HCT116 (cell line): Measurements from ENCODE around the gene UBE2O. TPM values are rescaled to one million over a fixed set of nuclear protein-coding genes. Genes with fewer than 3 reads are reported as not detected.

ENCODE experiments used
- ATAC-seq: fragments of 200-7000 bp; cut with Tn5 transposase; 2 replicates; pipeline ENCODE4 v1.9.1; 2020; ENCODE audit warnings: mild to moderate bottlenecking, moderate library complexity
- BruUV-seq: library from RNA; stranded (reverse); fragments of 400-500 nt; replicated peaks from 2 replicates; lab custom pipeline; 2021; lab: Mats Ljungman, UMichigan
- CTCF ChIA-PET: fragments of 300-600 bp; sonication (Branson Sonifier 250); formaldehyde crosslinking; loops from one replicate; lab custom pipeline; 2021; ENCODE audit warnings: antibody characterized with exemption; lab: Charles Lee
- POLR2A ChIA-PET: fragments of 300-600, 350-600 bp; sonication (Branson Sonifier 250); formaldehyde crosslinking; loops from one replicate; lab custom pipeline; 2021; ENCODE audit warnings: antibody characterized with exemption; lab: Charles Lee
- RAD21 ChIA-PET, 2 experiments: fragments of 300-600 bp; sonication (Branson Sonifier 250); formaldehyde crosslinking; loops; one replicate each; lab custom pipeline; 2023; ENCODE audit warnings: low total read pairs in 2 of 2; ENCODE audit not compliant: uncharacterized antibody in 2 of 2, unreplicated experiment in 2 of 2, low non-redundant PET in 1 of 2; lab: Charles Lee
- DNase-seq: peaks from one replicate; pipeline ENCODE4 v3.0.0-alpha.2; 2010; ENCODE audit warnings: low read depth, low spot score
- H2AFZ ChIP-seq: fragments of 200-600 bp; shearing (Covaris generic), sonication (generic); 2 replicates; pipeline ENCODE4 v1.6.1; 2017; ENCODE audit warnings: low read depth, mixed run types, mixed read lengths, antibody characterized with exemption, low read length; ENCODE audit not compliant: poor library complexity, severe bottlenecking
- H3K27ac ChIP-seq: 2 replicates; pipeline ENCODE4 v1.5.1; 2012; ENCODE audit warnings: low read depth, low read length
- H3K27me3 ChIP-seq: fragments of 200-600 bp; sonication (generic); 2 replicates; pipeline ENCODE4 v1.6.1; 2016; ENCODE audit warnings: mixed run types, low read length, mixed read lengths; ENCODE audit not compliant: insufficient read depth
- H3K36me3 ChIP-seq, 2 experiments: fragments of 200-500 bp in 1 of 2; fragments of 200-600 bp in 1 of 2; sonication (Bioruptor generic) in 1 of 2; sonication (generic) in 1 of 2; 2 replicates each; pipeline versions ENCODE4 v1.5.1 to v1.6.1; 2014 to 2016; ENCODE audit warnings: low read length in 2 of 2, inconsistent platforms in 1 of 2, mixed read lengths in 1 of 2, mixed run types in 1 of 2; ENCODE audit not compliant: insufficient read depth in 2 of 2, control insufficient read depth in 1 of 2
- H3K4me1 ChIP-seq, 2 experiments: fragments of 200-600 bp in 1 of 2; sonication (generic) in 1 of 2; 2 replicates each; pipeline versions ENCODE4 v1.5.1 to v1.6.1; 2012 to 2017; ENCODE audit warnings: low read length in 2 of 2, inconsistent platforms in 1 of 2, mild to moderate bottlenecking in 1 of 2, mixed read lengths in 1 of 2, mixed run types in 1 of 2, moderate library complexity in 1 of 2; ENCODE audit not compliant: insufficient read depth in 2 of 2, control insufficient read depth in 1 of 2
- H3K4me2 ChIP-seq: fragments of 200-600 bp; sonication (generic); 2 replicates; pipeline ENCODE4 v1.6.1; 2017; ENCODE audit warnings: mixed run types, low read length, mixed read lengths
- H3K4me3 ChIP-seq, 2 experiments: fragments of 200-600 bp in 1 of 2; sonication (generic) in 1 of 2; replicated peaks in 1 of 2; 2 replicates each; pipeline ENCODE4 v1.5.1; 2011 to 2016; ENCODE audit warnings: low read length in 2 of 2, control low read depth in 1 of 2, low read depth in 1 of 2, mild to moderate bottlenecking in 1 of 2, mixed read lengths in 1 of 2, mixed run types in 1 of 2
- H3K79me2 ChIP-seq: fragments of 200-600 bp; sonication (generic); 2 replicates; pipeline ENCODE4 v1.6.1; 2017; ENCODE audit warnings: mild to moderate bottlenecking, mixed run types, low read length, moderate library complexity, mixed read lengths; ENCODE audit not compliant: insufficient read depth
- H3K9ac ChIP-seq: fragments of 200-600 bp; sonication (generic); 2 replicates; pipeline ENCODE4 v1.6.1; 2016; ENCODE audit warnings: low read length, mixed read lengths
- H3K9me2 ChIP-seq: fragments of 200-600 bp; sonication (generic), shearing (Covaris generic); 2 replicates; pipeline ENCODE4 v1.6.1; 2017; ENCODE audit warnings: mixed run types, mild to moderate bottlenecking, moderate library complexity; ENCODE audit not compliant: insufficient read depth
- H3K9me3 ChIP-seq, 2 experiments: fragments of 200-500 bp in 1 of 2; fragments of 200-600 bp in 1 of 2; sonication (Bioruptor generic) in 1 of 2; sonication (generic) in 1 of 2; 2 replicates each; pipeline ENCODE4 v1.6.1; 2014 to 2017; ENCODE audit warnings: low read length in 2 of 2, mixed read lengths in 2 of 2, inconsistent platforms in 1 of 2, low read depth in 1 of 2, mild to moderate bottlenecking in 1 of 2, mixed run types in 1 of 2, moderate library complexity in 1 of 2; ENCODE audit not compliant: control insufficient read depth in 1 of 2, insufficient read depth in 1 of 2
- H4K20me1 ChIP-seq: fragments of 200-600 bp; sonication (generic), shearing (Covaris generic); 2 replicates; pipeline ENCODE4 v1.6.1; 2017; ENCODE audit warnings: mixed run types, mild to moderate bottlenecking, moderate library complexity; ENCODE audit not compliant: insufficient read depth
- CBX3 ChIP-seq: IDR thresholded peaks from 2 replicates; pipeline ENCODE4 v1.6.1; 2012; ENCODE audit warnings: low read depth
- CEBPB ChIP-seq: IDR thresholded peaks from 2 replicates; pipeline ENCODE4 v1.6.1; 2012; ENCODE audit warnings: low read depth
- ELF1 ChIP-seq: IDR thresholded peaks from 2 replicates; pipeline ENCODE4 v1.6.1; 2012; ENCODE audit warnings: low read depth, borderline replicate concordance
- EZH2 ChIP-seq: fragments of 200-600 bp; sonication (generic); IDR thresholded peaks from 2 replicates; pipeline ENCODE4 v1.6.1; 2017; ENCODE audit warnings: antibody characterized with exemption, mixed run types
- FOSL1 ChIP-seq: IDR thresholded peaks from 2 replicates; pipeline ENCODE4 v1.6.1; 2012; ENCODE audit warnings: low read depth
- POLR2AphosphoS5 ChIP-seq: IDR thresholded peaks from 2 replicates; pipeline ENCODE4 v1.6.1; 2011; ENCODE audit warnings: mild to moderate bottlenecking, low read depth, low read length, moderate library complexity
- RAD21 ChIP-seq: IDR thresholded peaks from 2 replicates; pipeline ENCODE4 v1.6.1; 2012; ENCODE audit warnings: low read depth, mild to moderate bottlenecking
- SIN3A ChIP-seq: IDR thresholded peaks from 2 replicates; pipeline ENCODE4 v1.6.1; 2012; ENCODE audit warnings: low read depth
- ZNF274 ChIP-seq: fragments of 200-500 bp; sonication (Bioruptor generic); IDR thresholded peaks from 2 replicates; pipeline ENCODE4 v1.6.1; 2014; ENCODE audit warnings: mild to moderate bottlenecking, low read depth, low read length, inconsistent platforms
- intact Hi-C: fragments of 100-400 bp; cut with micrococcal nuclease; formaldehyde crosslinking; loops from 2 replicates; pipeline ENCODE4 v1.10.0; 2022
- total RNA-seq: library from RNA; stranded (reverse); gene quantifications from one replicate; pipeline ENCODE4 v1.2.1, GENCODE V29; 2021; ENCODE audit not compliant: unreplicated experiment
- TF ChIP-seq, protein P1 (sequence below): IDR thresholded peaks from 2 replicates; pipeline ENCODE4 v1.6.1; 2011; ENCODE audit warnings: mild to moderate bottlenecking, low read length, moderate library complexity; ENCODE audit not compliant: insufficient replicate concordance; ENCODE audit errors: extremely low read depth
- TF ChIP-seq, protein P2 (sequence below): IDR thresholded peaks from 2 replicates; pipeline ENCODE4 v1.6.1; 2012
- TF ChIP-seq, protein P3 (sequence below): IDR thresholded peaks from 2 replicates; pipeline ENCODE4 v1.6.1; 2012; ENCODE audit warnings: low read depth
- TF ChIP-seq, protein P4 (sequence below), 3 experiments: fragments of 200-600 bp in 1 of 3; sonication (generic) in 1 of 3; IDR thresholded peaks in 2 of 3; conservative IDR thresholded peaks in 1 of 3; 2 replicates each; pipeline ENCODE4 v1.5.1; 2012 to 2017; ENCODE audit warnings: low read depth in 2 of 3, low read length in 2 of 3, antibody characterized with exemption in 1 of 3, borderline replicate concordance in 1 of 3, control low read depth in 1 of 3, mild to moderate bottlenecking in 1 of 3, mixed read lengths in 1 of 3, mixed run types in 1 of 3, moderate library complexity in 1 of 3; ENCODE audit not compliant: insufficient read depth in 1 of 3

The UBE2O gene
- total RNA-seq, 1 experiment from 2014 or later: 59.1 TPM

DNA sequence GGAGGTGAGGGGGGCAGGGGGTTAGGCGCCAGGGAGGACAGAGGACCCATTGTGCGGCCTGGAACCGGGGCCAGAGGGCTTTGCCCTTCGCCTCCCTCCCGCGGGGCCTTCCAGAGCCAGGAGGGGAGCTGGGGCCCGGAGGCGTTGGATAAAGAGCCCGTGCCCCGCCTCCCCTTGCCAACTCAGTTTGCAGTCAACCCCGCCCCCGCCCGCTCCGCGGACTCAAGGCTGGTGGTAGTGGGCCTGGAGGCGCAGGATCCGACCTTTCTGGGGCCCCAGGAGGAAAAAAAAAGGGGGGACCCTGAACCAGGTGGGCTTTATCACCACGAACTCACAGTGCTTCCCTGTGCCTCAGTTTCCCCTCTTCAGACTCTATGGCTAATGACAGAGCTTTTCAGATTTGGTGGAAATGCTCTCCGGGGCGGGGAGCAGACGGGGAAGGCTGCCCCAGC is 70.6 kb downstream of the UBE2O start (continued):
- TF ChIP-seq, protein P1, sequence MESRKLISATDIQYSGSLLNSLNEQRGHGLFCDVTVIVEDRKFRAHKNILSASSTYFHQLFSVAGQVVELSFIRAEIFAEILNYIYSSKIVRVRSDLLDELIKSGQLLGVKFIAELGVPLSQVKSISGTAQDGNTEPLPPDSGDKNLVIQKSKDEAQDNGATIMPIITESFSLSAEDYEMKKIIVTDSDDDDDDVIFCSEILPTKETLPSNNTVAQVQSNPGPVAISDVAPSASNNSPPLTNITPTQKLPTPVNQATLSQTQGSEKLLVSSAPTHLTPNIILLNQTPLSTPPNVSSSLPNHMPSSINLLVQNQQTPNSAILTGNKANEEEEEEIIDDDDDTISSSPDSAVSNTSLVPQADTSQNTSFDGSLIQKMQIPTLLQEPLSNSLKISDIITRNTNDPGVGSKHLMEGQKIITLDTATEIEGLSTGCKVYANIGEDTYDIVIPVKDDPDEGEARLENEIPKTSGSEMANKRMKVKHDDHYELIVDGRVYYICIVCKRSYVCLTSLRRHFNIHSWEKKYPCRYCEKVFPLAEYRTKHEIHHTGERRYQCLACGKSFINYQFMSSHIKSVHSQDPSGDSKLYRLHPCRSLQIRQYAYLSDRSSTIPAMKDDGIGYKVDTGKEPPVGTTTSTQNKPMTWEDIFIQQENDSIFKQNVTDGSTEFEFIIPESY: no peak
- TF ChIP-seq, all 23 proteins: peak for 0

DNA sequence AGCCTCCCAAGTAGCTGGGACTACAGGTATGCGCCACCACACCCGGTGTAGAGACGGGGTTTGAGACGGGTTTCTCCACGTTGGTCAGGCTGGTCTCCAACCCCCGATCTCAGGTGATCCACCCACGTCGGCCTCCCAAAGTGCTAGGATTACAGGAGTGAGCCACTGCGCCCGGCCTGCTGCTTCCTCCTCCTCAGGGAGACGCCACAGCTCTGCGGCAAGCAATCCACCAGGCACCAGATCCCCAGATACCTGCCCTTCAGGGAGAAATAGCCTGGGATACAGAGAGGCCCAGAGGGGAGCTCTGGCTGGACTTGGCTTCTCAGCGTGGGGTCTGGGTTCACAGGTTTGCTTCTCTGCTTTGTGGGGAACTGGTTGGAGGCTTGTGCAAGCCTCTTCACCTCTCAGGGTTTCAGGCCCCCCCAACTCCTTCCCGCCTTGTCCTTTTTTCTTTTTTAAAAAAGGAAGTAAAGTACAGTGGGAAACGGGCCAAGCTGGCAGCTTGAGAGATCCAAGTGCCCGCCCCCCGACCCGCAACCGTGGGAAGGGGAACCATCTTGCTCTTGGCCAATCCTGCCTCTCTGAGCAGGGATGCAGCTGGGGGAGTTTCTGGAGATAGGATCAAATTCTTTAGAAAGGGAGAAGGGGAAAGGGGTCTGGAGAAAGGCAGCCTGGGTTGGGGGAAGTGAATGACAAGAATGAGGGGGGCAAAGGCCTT is 71.2 kb downstream of the UBE2O start:
- intact Hi-C loops: no loop called here
- ChIA-PET POLR2A (no interaction called here), RAD21 (no interaction called here), CTCF (interaction anchor here (3.0 to 5.3 kb wide), 2 partner anchors 11 to 17 kb away, joined by 19 to 40 read pairs; no protein-coding TSS in a partner anchor)
- H3K27ac ChIP-seq: no peak overlapping the region
- no peaks in the 10 kb centered on the region for H3K79me2 ChIP-seq
- DNase-seq (no peak), ATAC-seq (no peak)
- H3K9me2 ChIP-seq: no peaks in the 10 kb centered on the region
- no peak overlapping the region for H3K4me3 ChIP-seq
- BruUV-seq: no TSS peak
- H3K4me1 ChIP-seq: peaks cover 26 to 41% of the 10 kb centered on the region in 2 experiments
- H2AFZ ChIP-seq: no peak overlapping the region
- no peak overlapping the region for H3K4me2 ChIP-seq
- H3K9me3 ChIP-seq: no peaks in the 10 kb centered on the region
- H3K36me3 ChIP-seq: no peaks in the 10 kb centered on the region
- H3K27me3 ChIP-seq: peaks cover 11% of the 10 kb centered on the region; the same call in 1 of the 2 replicates
- no peaks in the 10 kb centered on the region for H4K20me1 ChIP-seq
- no peak overlapping the region for H3K9ac ChIP-seq
- TF ChIP-seq, protein P1: no peak
- TF ChIP-seq, protein P2, sequence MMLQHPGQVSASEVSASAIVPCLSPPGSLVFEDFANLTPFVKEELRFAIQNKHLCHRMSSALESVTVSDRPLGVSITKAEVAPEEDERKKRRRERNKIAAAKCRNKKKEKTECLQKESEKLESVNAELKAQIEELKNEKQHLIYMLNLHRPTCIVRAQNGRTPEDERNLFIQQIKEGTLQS: no peak
- no peak for TF ChIP-seq SIN3A
- no peak for TF ChIP-seq ZNF274
- TF ChIP-seq POLR2AphosphoS5: no peak
- TF ChIP-seq, protein P3, sequence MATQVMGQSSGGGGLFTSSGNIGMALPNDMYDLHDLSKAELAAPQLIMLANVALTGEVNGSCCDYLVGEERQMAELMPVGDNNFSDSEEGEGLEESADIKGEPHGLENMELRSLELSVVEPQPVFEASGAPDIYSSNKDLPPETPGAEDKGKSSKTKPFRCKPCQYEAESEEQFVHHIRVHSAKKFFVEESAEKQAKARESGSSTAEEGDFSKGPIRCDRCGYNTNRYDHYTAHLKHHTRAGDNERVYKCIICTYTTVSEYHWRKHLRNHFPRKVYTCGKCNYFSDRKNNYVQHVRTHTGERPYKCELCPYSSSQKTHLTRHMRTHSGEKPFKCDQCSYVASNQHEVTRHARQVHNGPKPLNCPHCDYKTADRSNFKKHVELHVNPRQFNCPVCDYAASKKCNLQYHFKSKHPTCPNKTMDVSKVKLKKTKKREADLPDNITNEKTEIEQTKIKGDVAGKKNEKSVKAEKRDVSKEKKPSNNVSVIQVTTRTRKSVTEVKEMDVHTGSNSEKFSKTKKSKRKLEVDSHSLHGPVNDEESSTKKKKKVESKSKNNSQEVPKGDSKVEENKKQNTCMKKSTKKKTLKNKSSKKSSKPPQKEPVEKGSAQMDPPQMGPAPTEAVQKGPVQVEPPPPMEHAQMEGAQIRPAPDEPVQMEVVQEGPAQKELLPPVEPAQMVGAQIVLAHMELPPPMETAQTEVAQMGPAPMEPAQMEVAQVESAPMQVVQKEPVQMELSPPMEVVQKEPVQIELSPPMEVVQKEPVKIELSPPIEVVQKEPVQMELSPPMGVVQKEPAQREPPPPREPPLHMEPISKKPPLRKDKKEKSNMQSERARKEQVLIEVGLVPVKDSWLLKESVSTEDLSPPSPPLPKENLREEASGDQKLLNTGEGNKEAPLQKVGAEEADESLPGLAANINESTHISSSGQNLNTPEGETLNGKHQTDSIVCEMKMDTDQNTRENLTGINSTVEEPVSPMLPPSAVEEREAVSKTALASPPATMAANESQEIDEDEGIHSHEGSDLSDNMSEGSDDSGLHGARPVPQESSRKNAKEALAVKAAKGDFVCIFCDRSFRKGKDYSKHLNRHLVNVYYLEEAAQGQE: no peak
- TF ChIP-seq, protein P4, sequence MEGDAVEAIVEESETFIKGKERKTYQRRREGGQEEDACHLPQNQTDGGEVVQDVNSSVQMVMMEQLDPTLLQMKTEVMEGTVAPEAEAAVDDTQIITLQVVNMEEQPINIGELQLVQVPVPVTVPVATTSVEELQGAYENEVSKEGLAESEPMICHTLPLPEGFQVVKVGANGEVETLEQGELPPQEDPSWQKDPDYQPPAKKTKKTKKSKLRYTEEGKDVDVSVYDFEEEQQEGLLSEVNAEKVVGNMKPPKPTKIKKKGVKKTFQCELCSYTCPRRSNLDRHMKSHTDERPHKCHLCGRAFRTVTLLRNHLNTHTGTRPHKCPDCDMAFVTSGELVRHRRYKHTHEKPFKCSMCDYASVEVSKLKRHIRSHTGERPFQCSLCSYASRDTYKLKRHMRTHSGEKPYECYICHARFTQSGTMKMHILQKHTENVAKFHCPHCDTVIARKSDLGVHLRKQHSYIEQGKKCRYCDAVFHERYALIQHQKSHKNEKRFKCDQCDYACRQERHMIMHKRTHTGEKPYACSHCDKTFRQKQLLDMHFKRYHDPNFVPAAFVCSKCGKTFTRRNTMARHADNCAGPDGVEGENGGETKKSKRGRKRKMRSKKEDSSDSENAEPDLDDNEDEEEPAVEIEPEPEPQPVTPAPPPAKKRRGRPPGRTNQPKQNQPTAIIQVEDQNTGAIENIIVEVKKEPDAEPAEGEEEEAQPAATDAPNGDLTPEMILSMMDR (IDR thresholded peaks at IDR 0.05 in 2 of 3, conservative IDR thresholded peaks at IDR 0.05 in 1 of 3; ENCODE audit: borderline replicate concordance in 1 of 3, insufficient read depth in 1 of 3, low read depth in 2 of 3, low read length in 2 of 3): no peak
- no peak for TF ChIP-seq CEBPB
- TF ChIP-seq ELF1: no peak
- TF ChIP-seq RAD21: no peak
- no peak for TF ChIP-seq FOSL1
- TF ChIP-seq CBX3: no peak
- no peak for TF ChIP-seq EZH2
